Keratinocyte (primary cell): ENCODE measurements around the gene FBXL14. TPM values are rescaled to one million over a fixed set of nuclear protein-coding genes. Genes with fewer than 3 reads are reported as not detected.

Experiments used
- DNase-seq: peaks from one replicate; pipeline ENCODE4 v3.0.0-alpha.2; 2011; ENCODE audit warnings: low read depth, missing footprints, low spot score
- FAIRE-seq: peaks from 2 replicates; lab custom pipeline; 2011; peaks lifted over from hg19 to GRCh38; lab: Jason Lieb, UNC
- H2AFZ ChIP-seq: 2 replicates; pipeline ENCODE4 v1.6.0; 2012; ENCODE audit warnings: low read length, control low read depth, inconsistent platforms; ENCODE audit not compliant: control insufficient read depth
- H3K27ac ChIP-seq: 2 replicates; pipeline ENCODE4 v1.5.1; 2011; ENCODE audit warnings: low read length; ENCODE audit not compliant: control insufficient read depth, insufficient read depth
- H3K27me3 ChIP-seq: 3 replicates; pipeline ENCODE4 v1.6.0; 2011; ENCODE audit warnings: low read length; ENCODE audit not compliant: control insufficient read depth, insufficient read depth; ENCODE audit errors: extremely low read depth
- H3K36me3 ChIP-seq, 2 experiments: 2 replicates in 1 of 2; 3 replicates in 1 of 2; pipeline ENCODE4 v1.5.1; 2011; ENCODE audit warnings: low read length in 2 of 2, mild to moderate bottlenecking in 1 of 2; ENCODE audit not compliant: control insufficient read depth in 2 of 2, insufficient read depth in 2 of 2; ENCODE audit errors: extremely low read depth in 1 of 2
- H3K4me1 ChIP-seq: 3 replicates; pipeline ENCODE4 v1.5.1; 2011; ENCODE audit warnings: low read length; ENCODE audit not compliant: control insufficient read depth, insufficient read depth; ENCODE audit errors: extremely low read depth
- H3K4me2 ChIP-seq: 3 replicates; pipeline ENCODE4 v1.6.0; 2011; ENCODE audit warnings: low read depth, low read length; ENCODE audit not compliant: control insufficient read depth, insufficient read depth; ENCODE audit errors: extremely low read depth
- H3K4me3 ChIP-seq, 3 experiments: fragments of 200-600 bp in 1 of 3; sonication (generic) in 1 of 3; 2 replicates in 2 of 3; 3 replicates in 1 of 3; pipeline ENCODE4 v1.5.1; 2011 to 2016; ENCODE audit warnings: low read length in 3 of 3, mild to moderate bottlenecking in 3 of 3, control low read depth in 2 of 3, inconsistent platforms in 1 of 3, low read depth in 1 of 3, mixed read lengths in 1 of 3, mixed run types in 1 of 3, moderate library complexity in 1 of 3; ENCODE audit not compliant: control insufficient read depth in 2 of 3, insufficient read depth in 2 of 3; ENCODE audit errors: extremely low read depth in 1 of 3
- H3K79me2 ChIP-seq: 2 replicates; pipeline ENCODE4 v1.6.0; 2012; ENCODE audit warnings: low read length; ENCODE audit not compliant: control insufficient read depth, insufficient read depth
- H3K9ac ChIP-seq: 3 replicates; pipeline ENCODE4 v1.6.0; 2011; ENCODE audit warnings: low read length; ENCODE audit not compliant: control insufficient read depth, insufficient read depth; ENCODE audit errors: extremely low read depth
- H3K9me1 ChIP-seq: 3 replicates; pipeline ENCODE4 v1.6.0; 2011; ENCODE audit warnings: low read length; ENCODE audit not compliant: control insufficient read depth, insufficient read depth; ENCODE audit errors: extremely low read depth
- H3K9me3 ChIP-seq: 2 replicates; pipeline ENCODE4 v1.5.1; 2012; ENCODE audit warnings: low read depth, low read length; ENCODE audit not compliant: control insufficient read depth
- H4K20me1 ChIP-seq: 3 replicates; pipeline ENCODE4 v1.6.0; 2011; ENCODE audit warnings: low read length; ENCODE audit not compliant: control insufficient read depth, insufficient read depth; ENCODE audit errors: extremely low read depth
- EZH2 ChIP-seq: IDR thresholded peaks from one replicate; pipeline ENCODE4 v1.6.1; 2012; ENCODE audit warnings: inconsistent platforms, mild to moderate bottlenecking, low read length, moderate library complexity
- dilution Hi-C: fragments of 300-500 bp; cut with MboI; formaldehyde crosslinking; loops from one replicate; pipeline ENCODE4 v1.7.0; 2020; ENCODE audit warnings: low sequenced_read_pairs; ENCODE audit not compliant: extremely low pct_ligation_motif_present
- polyA plus RNA-seq, 5 experiments: library from polyadenylated mRNA; depleted of rRNA in 3 of 5; stranded (reverse) in 3 of 5; stranded (forward) in 1 of 5; unstranded in 1 of 5; fragments of >200 nt; gene quantifications; 1 replicate in 1 of 5; 2 replicates in 3 of 5; 3 replicates in 1 of 5; pipeline versions ENCODE4 v1.2.1 to v1.2.3, GENCODE V29; 2011 to 2012; ENCODE audit warnings: missing spikeins in 2 of 5, low read depth in 1 of 5, low replicate concordance in 1 of 5
- TF ChIP-seq, protein P1 (sequence below), 3 experiments: IDR thresholded peaks in 1 of 3; conservative IDR thresholded peaks in 1 of 3; optimal IDR thresholded peaks in 1 of 3; 2 replicates in 2 of 3; 3 replicates in 1 of 3; pipeline versions ENCODE3 to v1.5.1; 2011; ENCODE audit warnings: low read length in 3 of 3, mild to moderate bottlenecking in 3 of 3, moderate library complexity in 2 of 3, control low read depth in 1 of 3, inconsistent platforms in 1 of 3; ENCODE audit not compliant: insufficient read depth in 2 of 3; ENCODE audit errors: extremely low read depth in 1 of 3

Gene FBXL14
- polyA plus RNA-seq, 1 donor (not counting 4 experiments of a cell fraction or from before 2014, with no cell fraction given): 1.8 TPM

DNA sequence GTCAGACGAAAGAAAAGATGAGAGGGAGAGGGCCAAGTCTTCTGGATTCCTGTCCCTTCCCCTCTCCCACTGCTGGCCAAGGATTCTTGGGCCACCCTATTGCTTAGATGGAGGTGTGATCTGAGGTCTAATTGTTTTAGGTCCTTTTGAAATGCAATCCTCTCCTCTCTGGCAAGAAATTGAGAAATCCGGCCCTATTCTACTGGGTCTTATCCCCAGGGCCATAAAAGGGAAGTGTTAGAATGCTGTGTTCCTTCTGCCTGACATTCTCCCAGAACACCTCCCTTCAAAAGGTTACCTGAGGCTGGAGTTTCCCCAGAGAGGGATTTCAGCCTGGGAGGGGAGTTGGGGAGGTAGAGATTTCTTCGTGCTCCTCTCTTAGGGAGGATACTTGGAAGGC lies 39.1 kb upstream of the FBXL14 start:
- Histone ChIP-seq H3K4me2 (no peak overlapping the region), H3K4me1 (no peaks in the 10 kb centered on the region), H3K9me3 (no peaks in the 10 kb centered on the region), H4K20me1 (no peaks in the 10 kb centered on the region), H2AFZ (no peak overlapping the region), H3K27me3 (peaks cover 23% of the 10 kb centered on the region), H3K79me2 (no peaks in the 10 kb centered on the region), H3K4me3 (no peak overlapping the region), H3K9ac (no peak overlapping the region), H3K36me3 (peaks cover 1 to 2% of the 10 kb centered on the region in 2 experiments), H3K9me1 (no peaks in the 10 kb centered on the region), H3K27ac (no peak overlapping the region)
- dilution Hi-C loops: no loop called here
- FAIRE-seq: no peak
- TF ChIP-seq, protein P1, sequence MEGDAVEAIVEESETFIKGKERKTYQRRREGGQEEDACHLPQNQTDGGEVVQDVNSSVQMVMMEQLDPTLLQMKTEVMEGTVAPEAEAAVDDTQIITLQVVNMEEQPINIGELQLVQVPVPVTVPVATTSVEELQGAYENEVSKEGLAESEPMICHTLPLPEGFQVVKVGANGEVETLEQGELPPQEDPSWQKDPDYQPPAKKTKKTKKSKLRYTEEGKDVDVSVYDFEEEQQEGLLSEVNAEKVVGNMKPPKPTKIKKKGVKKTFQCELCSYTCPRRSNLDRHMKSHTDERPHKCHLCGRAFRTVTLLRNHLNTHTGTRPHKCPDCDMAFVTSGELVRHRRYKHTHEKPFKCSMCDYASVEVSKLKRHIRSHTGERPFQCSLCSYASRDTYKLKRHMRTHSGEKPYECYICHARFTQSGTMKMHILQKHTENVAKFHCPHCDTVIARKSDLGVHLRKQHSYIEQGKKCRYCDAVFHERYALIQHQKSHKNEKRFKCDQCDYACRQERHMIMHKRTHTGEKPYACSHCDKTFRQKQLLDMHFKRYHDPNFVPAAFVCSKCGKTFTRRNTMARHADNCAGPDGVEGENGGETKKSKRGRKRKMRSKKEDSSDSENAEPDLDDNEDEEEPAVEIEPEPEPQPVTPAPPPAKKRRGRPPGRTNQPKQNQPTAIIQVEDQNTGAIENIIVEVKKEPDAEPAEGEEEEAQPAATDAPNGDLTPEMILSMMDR (optimal IDR thresholded peaks at IDR 0.05 in 1 of 3, IDR thresholded peaks at IDR 0.05 in 1 of 3, conservative IDR thresholded peaks at IDR 0.05 in 1 of 3; ENCODE audit: extremely low read depth in 1 of 3, insufficient read depth in 2 of 3, low read length in 3 of 3): no peak
- TF ChIP-seq EZH2: no peak
- no peak for DNase-seq

DNA sequence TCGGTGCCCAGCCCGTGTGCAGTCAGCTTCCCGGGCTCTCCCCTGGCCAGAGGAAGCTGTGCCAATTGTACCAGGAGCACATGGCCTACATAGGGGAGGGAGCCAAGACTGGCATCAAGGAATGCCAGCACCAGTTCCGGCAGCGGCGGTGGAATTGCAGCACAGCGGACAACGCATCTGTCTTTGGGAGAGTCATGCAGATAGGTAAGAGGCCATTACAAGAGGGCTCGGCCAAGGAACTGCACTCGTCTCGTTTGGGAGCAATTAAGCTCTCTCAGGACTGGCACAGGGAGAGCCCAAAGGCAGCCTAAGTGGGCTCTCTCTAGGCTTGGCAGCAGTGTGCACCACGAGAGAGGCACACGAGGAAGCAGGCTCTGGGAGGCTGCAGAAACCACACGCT lies 38.3 kb upstream of the FBXL14 start:
- DNase-seq (no peak), FAIRE-seq (no peak)
- Histone ChIP-seq H3K9me3 (no peaks in the 10 kb centered on the region), H3K79me2 (no peaks in the 10 kb centered on the region), H3K4me2 (no peak overlapping the region), H3K27me3 (peaks cover 23% of the 10 kb centered on the region), H2AFZ (no peak overlapping the region), H3K9me1 (no peaks in the 10 kb centered on the region), H3K4me3 (no peak overlapping the region), H3K9ac (no peak overlapping the region), H3K36me3 (peaks cover 1 to 2% of the 10 kb centered on the region in 2 experiments), H3K4me1 (no peaks in the 10 kb centered on the region), H3K27ac (no peak overlapping the region), H4K20me1 (no peaks in the 10 kb centered on the region)
- no peak for TF ChIP-seq EZH2
- TF ChIP-seq, protein P1 (optimal IDR thresholded peaks at IDR 0.05 in 1 of 3, IDR thresholded peaks at IDR 0.05 in 1 of 3, conservative IDR thresholded peaks at IDR 0.05 in 1 of 3; ENCODE audit: extremely low read depth in 1 of 3, insufficient read depth in 2 of 3, low read length in 3 of 3): no peak
- dilution Hi-C loops: no loop called here
